ENCODE measurements around the gene AP4E1. TPM values are rescaled to one million over a fixed set of nuclear protein-coding genes. Genes with fewer than 3 reads are reported as not detected.

The AP4E1 gene
- total RNA-seq, 2 experiments from 2014 or later: 7.6 to 14.8 TPM

DNA sequence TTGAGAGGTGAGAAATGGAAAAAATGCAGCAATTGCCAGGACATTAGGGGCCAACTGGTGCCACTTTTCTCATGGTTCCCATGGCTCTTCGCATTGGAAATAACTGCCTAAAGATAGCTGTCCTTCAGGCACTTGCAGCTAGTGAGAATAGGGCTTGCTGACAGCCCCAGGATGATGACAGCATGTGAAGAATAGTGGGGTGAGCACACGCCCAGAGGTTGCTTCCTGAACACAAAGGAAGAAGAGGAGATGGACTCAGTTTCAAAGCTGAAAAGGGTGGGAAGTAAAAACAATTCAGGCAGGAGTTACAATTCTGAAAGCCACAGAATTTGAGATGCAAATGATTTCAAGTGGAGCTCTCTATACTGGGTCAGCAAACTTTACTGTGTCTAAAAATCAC lies 140.6 kb downstream of the AP4E1 start:
- Histone ChIP-seq H3K9me2 (ENCODE audit: insufficient read depth, low read length) (no peaks in the 10 kb centered on the region), H3K9me3 (ENCODE audit: low read length) (no peaks in the 10 kb centered on the region), H3K36me3 (ENCODE audit: insufficient read depth, low read length) (no peaks in the 10 kb centered on the region), H3K4me2 (ENCODE audit: low read length) (no peak overlapping the region), H2AFZ (ENCODE audit: low read length) (no peak overlapping the region), H3K27ac (ENCODE audit: low read depth, low read length, poor library complexity, severe bottlenecking) (no peak overlapping the region), H3K4me3 (ENCODE audit: low read depth, low read length, poor library complexity, severe bottlenecking) (no peak overlapping the region), H4K20me1 (ENCODE audit: insufficient read depth, low read length) (no peaks in the 10 kb centered on the region), H3K4me1 (ENCODE audit: insufficient read depth, low read length, poor library complexity, severe bottlenecking) (no peaks in the 10 kb centered on the region), H3K79me2 (ENCODE audit: insufficient read depth, low read depth, low read length) (no peaks in the 10 kb centered on the region)
- DNase-seq (ENCODE audit: low spot score): no peak
- intact Hi-C loops (cut with micrococcal nuclease; ENCODE audit: unreplicated experiment): no loop called here
- BruUV-seq (replicated peaks): no TSS peak
- POLR2A ChIA-PET: interaction anchor here (0.6 kb wide), 1 partner anchor 61 kb away, joined by 4 read pairs; no protein-coding TSS in a partner anchor
- CTCF ChIA-PET (ENCODE audit: unreplicated experiment): no interaction called here
- TF ChIP-seq EZH2phosphoT487 (IDR thresholded peaks at IDR 0.05; ENCODE audit: borderline replicate concordance, low read depth, low read length): no peak
- TF ChIP-seq, protein P1, sequence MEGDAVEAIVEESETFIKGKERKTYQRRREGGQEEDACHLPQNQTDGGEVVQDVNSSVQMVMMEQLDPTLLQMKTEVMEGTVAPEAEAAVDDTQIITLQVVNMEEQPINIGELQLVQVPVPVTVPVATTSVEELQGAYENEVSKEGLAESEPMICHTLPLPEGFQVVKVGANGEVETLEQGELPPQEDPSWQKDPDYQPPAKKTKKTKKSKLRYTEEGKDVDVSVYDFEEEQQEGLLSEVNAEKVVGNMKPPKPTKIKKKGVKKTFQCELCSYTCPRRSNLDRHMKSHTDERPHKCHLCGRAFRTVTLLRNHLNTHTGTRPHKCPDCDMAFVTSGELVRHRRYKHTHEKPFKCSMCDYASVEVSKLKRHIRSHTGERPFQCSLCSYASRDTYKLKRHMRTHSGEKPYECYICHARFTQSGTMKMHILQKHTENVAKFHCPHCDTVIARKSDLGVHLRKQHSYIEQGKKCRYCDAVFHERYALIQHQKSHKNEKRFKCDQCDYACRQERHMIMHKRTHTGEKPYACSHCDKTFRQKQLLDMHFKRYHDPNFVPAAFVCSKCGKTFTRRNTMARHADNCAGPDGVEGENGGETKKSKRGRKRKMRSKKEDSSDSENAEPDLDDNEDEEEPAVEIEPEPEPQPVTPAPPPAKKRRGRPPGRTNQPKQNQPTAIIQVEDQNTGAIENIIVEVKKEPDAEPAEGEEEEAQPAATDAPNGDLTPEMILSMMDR (conservative IDR thresholded peaks at IDR 0.05; ENCODE audit: low read length): no peak

DNA sequence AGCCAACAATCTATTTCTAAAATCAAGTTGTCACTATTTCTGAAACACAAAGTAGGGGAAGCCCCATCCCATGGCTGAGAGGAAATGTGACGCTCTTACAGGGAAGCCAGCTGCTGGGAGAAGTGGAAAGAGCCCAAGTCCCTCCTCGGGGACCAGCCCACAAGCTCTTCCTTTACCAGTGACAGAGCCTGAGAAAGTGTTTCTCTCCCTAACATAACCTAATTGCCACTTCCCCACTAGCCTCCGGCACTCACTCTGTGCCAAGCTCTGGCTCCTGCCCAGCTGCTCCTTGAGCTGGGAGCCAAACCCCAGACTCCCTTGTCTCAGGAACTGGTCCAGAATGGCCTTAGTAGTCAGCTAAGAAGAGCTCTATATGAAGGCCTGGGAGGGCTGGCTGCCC lies 143.3 kb downstream of the AP4E1 start:
- ChIA-PET CTCF (ENCODE audit: unreplicated experiment) (no interaction called here), POLR2A (no interaction called here)
- no TSS peak for BruUV-seq (replicated peaks)
- H3K36me3 ChIP-seq (ENCODE audit: insufficient read depth, low read length): no peaks in the 10 kb centered on the region
- TF ChIP-seq, protein P1 (conservative IDR thresholded peaks at IDR 0.05; ENCODE audit: low read length): no peak
- TF ChIP-seq EZH2phosphoT487 (IDR thresholded peaks at IDR 0.05; ENCODE audit: borderline replicate concordance, low read depth, low read length): no peak
- H3K4me1 ChIP-seq (ENCODE audit: insufficient read depth, low read length, poor library complexity, severe bottlenecking): no peaks in the 10 kb centered on the region
- DNase-seq (ENCODE audit: low spot score): no peak
- H3K4me2 ChIP-seq (ENCODE audit: low read length): no peak overlapping the region
- H3K9me3 ChIP-seq (ENCODE audit: low read length): no peaks in the 10 kb centered on the region
- no peak overlapping the region for H2AFZ ChIP-seq (ENCODE audit: low read length)
- H3K27ac ChIP-seq (ENCODE audit: low read depth, low read length, poor library complexity, severe bottlenecking): no peak overlapping the region
- no peaks in the 10 kb centered on the region for H3K9me2 ChIP-seq (ENCODE audit: insufficient read depth, low read length)
- no peaks in the 10 kb centered on the region for H4K20me1 ChIP-seq (ENCODE audit: insufficient read depth, low read length)
- no peaks in the 10 kb centered on the region for H3K79me2 ChIP-seq (ENCODE audit: insufficient read depth, low read depth, low read length)
- intact Hi-C loops (cut with micrococcal nuclease; ENCODE audit: unreplicated experiment): no loop called here
- H3K4me3 ChIP-seq (ENCODE audit: low read depth, low read length, poor library complexity, severe bottlenecking): no peak overlapping the region

DNA sequence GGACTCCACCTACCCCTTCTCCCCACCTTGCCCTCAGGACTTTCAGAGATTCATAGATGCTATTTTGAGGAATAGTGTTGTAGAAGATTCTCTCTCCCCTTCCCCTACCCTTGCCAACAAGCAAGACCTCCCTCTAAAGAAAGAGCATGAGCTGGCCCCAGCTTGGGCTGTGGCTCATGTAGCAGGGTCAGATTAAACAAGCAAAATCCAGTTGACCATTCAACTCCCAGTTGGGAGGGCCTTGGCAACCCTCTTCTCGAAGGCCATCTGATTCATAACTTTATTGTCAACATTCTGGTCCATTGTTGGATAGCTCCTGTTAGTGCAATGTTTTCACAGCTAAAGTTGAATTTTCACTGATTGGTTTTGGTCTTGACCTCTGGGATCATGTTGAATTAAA lies 145.1 kb downstream of the AP4E1 start:
- no peak for DNase-seq (ENCODE audit: low spot score)
- H3K9me3 ChIP-seq (ENCODE audit: low read length): no peaks in the 10 kb centered on the region
- CTCF ChIA-PET (ENCODE audit: unreplicated experiment): no interaction called here

More for the DNA sequence above, 145.1 kb downstream of the AP4E1 start:
- Histone ChIP-seq H3K27ac (ENCODE audit: low read depth, low read length, poor library complexity, severe bottlenecking) (no peak overlapping the region), H3K4me2 (ENCODE audit: low read length) (no peak overlapping the region), H3K4me3 (ENCODE audit: low read depth, low read length, poor library complexity, severe bottlenecking) (no peak overlapping the region), H4K20me1 (ENCODE audit: insufficient read depth, low read length) (no peaks in the 10 kb centered on the region), H3K36me3 (ENCODE audit: insufficient read depth, low read length) (no peaks in the 10 kb centered on the region), H3K4me1 (ENCODE audit: insufficient read depth, low read length, poor library complexity, severe bottlenecking) (no peaks in the 10 kb centered on the region), H2AFZ (ENCODE audit: low read length) (no peak overlapping the region), H3K79me2 (ENCODE audit: insufficient read depth, low read depth, low read length) (no peaks in the 10 kb centered on the region), H3K9me2 (ENCODE audit: insufficient read depth, low read length) (no peaks in the 10 kb centered on the region)
- no TSS peak for BruUV-seq (replicated peaks)
- intact Hi-C loops (cut with micrococcal nuclease; ENCODE audit: unreplicated experiment): no loop called here
- TF ChIP-seq EZH2phosphoT487 (IDR thresholded peaks at IDR 0.05; ENCODE audit: borderline replicate concordance, low read depth, low read length): no peak
- TF ChIP-seq, protein P1 (conservative IDR thresholded peaks at IDR 0.05; ENCODE audit: low read length): no peak
- POLR2A ChIA-PET: interaction anchor here (0.6 to 0.9 kb wide), 3 partner anchors 24 to 1725 kb away, joined by 3 to 4 read pairs (median 4); no protein-coding TSS in a partner anchor

Data from OCI-LY7 (cell line).